Small intestine (tissue), 7 donors: Measurements from ENCODE around the gene KRT26. TPM values are rescaled to one million over a fixed set of nuclear protein-coding genes. Genes with fewer than 3 reads are reported as not detected.

Experiments used
- DNase-seq, 2 donors: peaks; one replicate each; pipeline versions ENCODE4 v3.0.0 to v3.0.0-alpha.2; 2013
- FAIRE-seq: peaks from 2 replicates; lab custom pipeline; 2012; peaks lifted over from hg19 to GRCh38; lab: Jason Lieb, UNC
- H3K27ac ChIP-seq, 3 donors: one replicate each; pipeline ENCODE4 v1.5.1; 2013; ENCODE audit warnings: low read length in 2 of 3, mild to moderate bottlenecking in 2 of 3, control low read depth in 1 of 3, inconsistent platforms in 1 of 3, low read depth in 1 of 3, moderate library complexity in 1 of 3
- H3K27me3 ChIP-seq, 3 donors: one replicate each; pipeline ENCODE4 v1.6.1; 2013; ENCODE audit warnings: low read length in 3 of 3, inconsistent platforms in 1 of 3; ENCODE audit not compliant: control insufficient read depth in 3 of 3, insufficient read depth in 3 of 3
- H3K36me3 ChIP-seq, 3 donors: one replicate each; pipeline ENCODE4 v1.6.1; 2013; ENCODE audit warnings: low read length in 3 of 3, inconsistent platforms in 1 of 3, low read depth in 1 of 3, mild to moderate bottlenecking in 1 of 3, moderate library complexity in 1 of 3; ENCODE audit not compliant: control insufficient read depth in 3 of 3, insufficient read depth in 2 of 3
- H3K4me1 ChIP-seq, 3 donors: one replicate each; pipeline ENCODE4 v1.6.1; 2013; ENCODE audit warnings: low read length in 2 of 3, inconsistent platforms in 1 of 3, low read depth in 1 of 3, mild to moderate bottlenecking in 1 of 3, moderate library complexity in 1 of 3; ENCODE audit not compliant: control insufficient read depth in 3 of 3, insufficient read depth in 2 of 3
- H3K4me3 ChIP-seq, 3 donors: one replicate each; pipeline ENCODE4 v1.5.1; 2013; ENCODE audit warnings: low read length in 3 of 3, control low read depth in 1 of 3, inconsistent platforms in 1 of 3, low read depth in 1 of 3, mild to moderate bottlenecking in 1 of 3, moderate library complexity in 1 of 3
- H3K9me3 ChIP-seq, 2 donors: one replicate each; pipeline ENCODE4 v1.6.1; 2013; ENCODE audit warnings: low read depth in 1 of 2, low read length in 1 of 2; ENCODE audit not compliant: control insufficient read depth in 2 of 2, insufficient read depth in 1 of 2
- WGBS, 3 donors: extraction: QIAGEN DNeasy Blood & Tissue Kit; methylation state at CpG; one replicate each; pipeline ENCODE4 v1.1.7; 2013; 5-methylcytosine and 5-hydroxymethylcytosine counted together
- polyA plus RNA-seq, 4 donors: library from polyadenylated mRNA; stranded (reverse) in 3 of 4; unstranded in 1 of 4; fragments of 200-250 nt in 3 of 4; fragments of 120-200 nt in 1 of 4; gene quantifications; one replicate each; pipeline versions ENCODE4 v1.2.1 to v1.2.3, GENCODE V29; 2013
- donor health status: healthy with polysubstance abuse.
- donor health status: control.
- donor health status: control.
- donor health status: Bipolar disorder and iron deficiency.
- donor health status: healthy.

Gene KRT26
- polyA plus RNA-seq, 4 donors, result not detected

DNA sequence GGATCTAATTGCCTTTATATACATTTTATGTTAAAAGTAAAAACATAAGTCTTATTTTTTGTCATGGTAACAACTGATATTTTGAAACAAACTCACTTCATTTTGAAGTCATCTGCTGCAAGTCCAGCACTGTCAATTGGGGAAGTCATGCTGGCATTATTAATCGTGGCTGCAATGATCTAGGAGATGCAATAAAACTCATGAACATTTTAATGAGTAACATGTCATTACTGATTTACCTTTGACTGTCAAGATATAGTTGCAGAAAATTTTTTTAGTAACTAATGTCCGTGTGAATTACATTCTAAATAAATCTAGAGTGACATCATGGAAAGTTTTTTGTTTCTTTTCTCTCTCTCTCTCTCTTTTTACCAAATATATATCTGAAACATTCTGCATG lies 51.1 kb downstream of the KRT26 start:
- H3K36me3 ChIP-seq, result no peaks in the 10 kb centered on the region
- no peaks in the 10 kb centered on the region for H3K4me1 ChIP-seq
- H3K4me3 ChIP-seq, result no peak overlapping the region
- no peaks in the 10 kb centered on the region for H3K9me3 ChIP-seq
- 17 to 41% (median 22%) methylated on average over 2 of the region's 2 CpGs for WGBS, 3 donors
- DNase-seq (peak in 1 of 2 donors; percentile 37), FAIRE-seq (no peak)
- H3K27ac ChIP-seq, result no peak overlapping the region
- H3K27me3 ChIP-seq, result peaks cover 0 to 3% (median 2%) of the 10 kb centered on the region in 3 donors

GRCh38 chr17:40718930-40719329 lies 53.1 kb downstream of the KRT26 start:
- DNase-seq (no peak), FAIRE-seq (no peak)
- H3K4me3 ChIP-seq, result no peak overlapping the region
- WGBS, 3 donors, result 33 to 59% (median 53%) methylated on average over 8 of the region's 8 CpGs
- no peak overlapping the region for H3K27ac ChIP-seq
- H3K4me1 ChIP-seq, result no peaks in the 10 kb centered on the region
- peaks cover 0 to 6% (median 5%) of the 10 kb centered on the region in 3 donors for H3K27me3 ChIP-seq
- H3K36me3 ChIP-seq, result no peaks in the 10 kb centered on the region
- no peaks in the 10 kb centered on the region for H3K9me3 ChIP-seq

GRCh38 chr17:40717776-40718175 lies 54.2 kb downstream of the KRT26 start:
- 72 to 78% (median 75%) methylated on average over 3 of the region's 3 CpGs for WGBS, 3 donors
- DNase-seq (no peak), FAIRE-seq (no peak)
- no peak overlapping the region for H3K27ac ChIP-seq
- H3K9me3 ChIP-seq, result no peaks in the 10 kb centered on the region
- no peak overlapping the region for H3K4me3 ChIP-seq
- no peaks in the 10 kb centered on the region for H3K4me1 ChIP-seq
- no peaks in the 10 kb centered on the region for H3K36me3 ChIP-seq
- H3K27me3 ChIP-seq, result peaks cover 0 to 5% (median 4%) of the 10 kb centered on the region in 3 donors

Other genes with a start within 250 kb of the KRT26 start
- 1 to 10 TPM in 1 of 4 donors, under 1 TPM in 1, not detected in 2; 0.92 to 1.7 TPM for gene CCR7, start 206.7 kb downstream of the KRT26 start, polyA plus RNA-seq
- 100 to 1,000 TPM in 1 of 4 donors, 10 to 100 TPM in 3; 75.4 to 116 (median 85.5) TPM for gene SMARCE1, start 124.4 kb downstream of the KRT26 start, polyA plus RNA-seq
- 1 to 10 TPM; 1.2 to 5.1 (median 2.9) TPM for gene KRT222, start 107.0 kb downstream of the KRT26 start, polyA plus RNA-seq
- gene KRT24, start 68.4 kb downstream of the KRT26 start, polyA plus RNA-seq, result under 1 TPM in 1 of 4 donors, not detected in 3; 0.48 TPM
- under 1 TPM in 1 of 4 donors, not detected in 3; 0.04 TPM for gene KRT25, start 16.9 kb downstream of the KRT26 start, polyA plus RNA-seq
- under 1 TPM in 1 of 4 donors, not detected in 3; 0.03 TPM for gene KRT27, start 10.3 kb upstream of the KRT26 start, polyA plus RNA-seq
- gene KRT28, start 27.8 kb upstream of the KRT26 start, polyA plus RNA-seq, result not detected
- gene KRT10, start 50.4 kb upstream of the KRT26 start, polyA plus RNA-seq, result 10 to 100 TPM; 18.7 to 51.3 (median 36.8) TPM
- 1 to 10 TPM in 2 of 4 donors, under 1 TPM in 2; 0.28 to 9.2 (median 3.1) TPM for gene KRT12, start 95.0 kb upstream of the KRT26 start, polyA plus RNA-seq
- 1,000 to 10,000 TPM in 1 of 4 donors, 100 to 1,000 TPM in 2, 10 to 100 TPM in 1; 66.8 to 1,534 (median 545) TPM for gene KRT20, start 113.0 kb upstream of the KRT26 start, polyA plus RNA-seq
- under 1 TPM in 2 of 4 donors, not detected in 2; 0.66 to 0.82 TPM for gene KRT23, start 165.4 kb upstream of the KRT26 start, polyA plus RNA-seq
- under 1 TPM in 2 of 4 donors, not detected in 2; 0.03 to 0.04 TPM for gene KRT39, start 194.7 kb upstream of the KRT26 start, polyA plus RNA-seq
- gene KRT40, start 212.1 kb upstream of the KRT26 start, polyA plus RNA-seq, result under 1 TPM in 3 of 4 donors, not detected in 1; 0.10 to 0.45 (median 0.12) TPM
- gene KRTAP3-3, start 222.0 kb upstream of the KRT26 start, polyA plus RNA-seq, result not detected
- not detected for gene KRTAP3-2, start 227.7 kb upstream of the KRT26 start, polyA plus RNA-seq
- gene KRTAP3-1, start 236.9 kb upstream of the KRT26 start, polyA plus RNA-seq, result not detected